Loucy (cell line): ENCODE results near the gene PROSER3.
A peak's percentile ranks its signal among the peaks of the same experiment; 100 is the strongest.

Experiments used
- H2AFZ ChIP-seq: fragments of 200-600 bp; sonication (generic); 2 replicates; pipeline ENCODE4 v1.6.0; 2016; ENCODE audit warnings: antibody characterized with exemption, mild to moderate bottlenecking, low read length, moderate library complexity
- H3F3A ChIP-seq: fragments of 200-600 bp; 2 replicates; pipeline ENCODE4 v1.6.0; 2016; ENCODE audit warnings: antibody characterized with exemption, low read depth, mild to moderate bottlenecking
- H3K27me3 ChIP-seq: fragments of 200-600 bp; sonication (generic); 2 replicates; pipeline ENCODE4 v1.6.1; 2014; ENCODE audit warnings: low read length, mild to moderate bottlenecking; ENCODE audit not compliant: insufficient read depth, poor library complexity, severe bottlenecking
- H3K36me3 ChIP-seq: fragments of 200-600 bp; sonication (generic); 2 replicates; pipeline ENCODE4 v1.6.1; 2016; ENCODE audit warnings: low read length; ENCODE audit not compliant: insufficient read depth
- H3K4me1 ChIP-seq: fragments of 200-600 bp; sonication (generic); 2 replicates; pipeline ENCODE4 v1.5.1; 2014; ENCODE audit warnings: low read length, mild to moderate bottlenecking; ENCODE audit not compliant: insufficient read depth, poor library complexity, severe bottlenecking
- H3K4me2 ChIP-seq: fragments of 200-600 bp; sonication (generic); 2 replicates; pipeline ENCODE4 v1.6.0; 2014; ENCODE audit warnings: antibody characterized with exemption, low read length, low read depth, mild to moderate bottlenecking; ENCODE audit not compliant: poor library complexity, severe bottlenecking
- H3K4me3 ChIP-seq: fragments of 200-600 bp; sonication (generic); 2 replicates; pipeline ENCODE4 v1.5.1; 2014; ENCODE audit warnings: low read length, mild to moderate bottlenecking, mixed read lengths; ENCODE audit not compliant: poor library complexity, severe bottlenecking
- H3K79me2 ChIP-seq: fragments of 200-600 bp; sonication (generic); 2 replicates; pipeline ENCODE4 v1.6.1; 2014; ENCODE audit warnings: low read length; ENCODE audit not compliant: insufficient read depth
- H3K9ac ChIP-seq: fragments of 200-600 bp; sonication (generic); 2 replicates; pipeline ENCODE4 v1.6.0; 2014; ENCODE audit warnings: mild to moderate bottlenecking, low read depth, low read length, moderate library complexity; ENCODE audit not compliant: poor library complexity, severe bottlenecking
- H3K9me2 ChIP-seq: fragments of 200-600 bp; sonication (generic); replicated peaks from 2 replicates; pipeline ENCODE4 v1.6.1; 2016; ENCODE audit warnings: low read depth, low read length, mixed read lengths
- H3K9me3 ChIP-seq: fragments of 200-600 bp; sonication (generic); 2 replicates; pipeline ENCODE4 v1.6.1; 2014; ENCODE audit warnings: mild to moderate bottlenecking, antibody characterized with exemption, low read length, low read depth; ENCODE audit not compliant: insufficient read depth
- H4K20me1 ChIP-seq: fragments of 200-600 bp; sonication (generic); 2 replicates; pipeline ENCODE4 v1.6.0; 2014; ENCODE audit warnings: antibody characterized with exemption, low read length, mild to moderate bottlenecking; ENCODE audit not compliant: insufficient read depth, poor library complexity, severe bottlenecking
- CTCF ChIP-seq: fragments of 200-600 bp; sonication (generic); conservative IDR thresholded peaks from 2 replicates; pipeline ENCODE4 v1.5.1; 2014; ENCODE audit warnings: mild to moderate bottlenecking, antibody characterized with exemption, low read length
- EZH2phosphoT487 ChIP-seq: fragments of 200-600 bp; IDR thresholded peaks from 2 replicates; pipeline ENCODE4 v1.6.1; 2018; ENCODE audit warnings: antibody characterized with exemption, mild to moderate bottlenecking, moderate library complexity, borderline replicate concordance

PROSER3 gene

GRCh38 chr19:35721374-35721773 is 36.6 kb upstream of the PROSER3 start:
- Histone ChIP-seq H3K9me2 (no peaks in the 10 kb centered on the region), H3K27me3 (no peaks in the 10 kb centered on the region), H3K4me1 (peaks cover 17% of the 10 kb centered on the region), H3K9me3 (no peaks in the 10 kb centered on the region), H2AFZ (no peak overlapping the region), H4K20me1 (peaks cover 27% of the 10 kb centered on the region), H3K4me2 (peak overlapping the region; percentile 38), H3K36me3 (peaks cover 46% of the 10 kb centered on the region; the same call in 1 of the 2 replicates), H3F3A (no peaks in the 10 kb centered on the region), H3K4me3 (no peak overlapping the region), H3K9ac (no peak overlapping the region), H3K79me2 (peaks cover 42% of the 10 kb centered on the region)
- TF ChIP-seq EZH2phosphoT487 (no peak), CTCF (no peak)

GRCh38 chr19:35722461-35722860 is 35.5 kb upstream of the PROSER3 start:
- no peaks in the 10 kb centered on the region for H3K27me3 ChIP-seq
- no peak overlapping the region for H3K9ac ChIP-seq
- peaks cover 42% of the 10 kb centered on the region for H3K79me2 ChIP-seq
- TF ChIP-seq EZH2phosphoT487, result no peak
- no peak for TF ChIP-seq CTCF
- H3K4me2 ChIP-seq, result no peak overlapping the region
- no peaks in the 10 kb centered on the region for H3K9me3 ChIP-seq
- H4K20me1 ChIP-seq, result peaks cover 27% of the 10 kb centered on the region
- no peak overlapping the region for H3K4me3 ChIP-seq
- no peak overlapping the region for H2AFZ ChIP-seq
- no peaks in the 10 kb centered on the region for H3F3A ChIP-seq
- peaks cover 54% of the 10 kb centered on the region; the same call in 1 of the 2 replicates for H3K36me3 ChIP-seq
- no peaks in the 10 kb centered on the region for H3K9me2 ChIP-seq
- peaks cover 14% of the 10 kb centered on the region for H3K4me1 ChIP-seq

GRCh38 chr19:35722897-35723296 is 35.1 kb upstream of the PROSER3 start:
- no peak overlapping the region for H3K4me3 ChIP-seq
- H3K9me2 ChIP-seq, result no peaks in the 10 kb centered on the region
- no peaks in the 10 kb centered on the region for H3F3A ChIP-seq
- peaks cover 14% of the 10 kb centered on the region for H3K4me1 ChIP-seq
- H3K79me2 ChIP-seq, result peaks cover 42% of the 10 kb centered on the region
- H3K9ac ChIP-seq, result no peak overlapping the region
- H3K27me3 ChIP-seq, result no peaks in the 10 kb centered on the region
- no peak overlapping the region for H2AFZ ChIP-seq
- peaks cover 58% of the 10 kb centered on the region; the same call in 1 of the 2 replicates for H3K36me3 ChIP-seq
- TF ChIP-seq CTCF (no peak), EZH2phosphoT487 (no peak)
- no peaks in the 10 kb centered on the region for H3K9me3 ChIP-seq
- no peak overlapping the region for H3K4me2 ChIP-seq
- peaks cover 27% of the 10 kb centered on the region for H4K20me1 ChIP-seq
